ENCODE measurements around the gene RNPC3. TPM values are rescaled to one million over a fixed set of nuclear protein-coding genes. Genes with fewer than 3 reads are reported as not detected.

The RNPC3 gene
- total and polyA plus RNA-seq, 2 experiments from 2014 or later: 13.4 to 38.2 TPM

DNA sequence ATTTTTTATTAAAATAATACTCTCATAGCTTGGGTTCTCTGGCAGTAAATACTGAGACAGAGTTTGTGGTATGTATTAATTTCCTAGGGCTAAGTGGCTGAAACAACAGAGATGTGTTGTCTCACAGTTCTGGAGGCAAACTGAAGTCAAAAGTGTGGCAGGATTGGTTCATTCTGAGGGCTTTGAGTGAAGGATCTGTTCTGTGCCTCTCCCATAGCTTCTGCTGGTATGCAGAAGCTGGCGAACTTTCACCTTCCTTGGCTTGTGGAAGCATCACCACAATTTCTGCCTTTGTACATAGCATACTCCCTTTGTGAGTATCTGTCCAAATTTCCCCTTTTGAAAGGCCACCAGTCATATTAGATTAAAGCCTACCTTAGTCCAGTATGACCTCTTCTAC is 21.0 kb downstream of the RNPC3 start:
- Mint-ChIP-seq H3K4me1 (no peaks in the 10 kb centered on the region), H3K9me3 (no peaks in the 10 kb centered on the region), H3K27me3 (ENCODE audit: insufficient read depth, low read depth, poor library complexity) (no peaks in the 10 kb centered on the region), H3K27ac (no peak overlapping the region), H3K4me3 (no peak overlapping the region), H3K36me3 (ENCODE audit: low read depth) (peaks cover 46% of the 10 kb centered on the region)
- TF ChIP-seq, protein P1, sequence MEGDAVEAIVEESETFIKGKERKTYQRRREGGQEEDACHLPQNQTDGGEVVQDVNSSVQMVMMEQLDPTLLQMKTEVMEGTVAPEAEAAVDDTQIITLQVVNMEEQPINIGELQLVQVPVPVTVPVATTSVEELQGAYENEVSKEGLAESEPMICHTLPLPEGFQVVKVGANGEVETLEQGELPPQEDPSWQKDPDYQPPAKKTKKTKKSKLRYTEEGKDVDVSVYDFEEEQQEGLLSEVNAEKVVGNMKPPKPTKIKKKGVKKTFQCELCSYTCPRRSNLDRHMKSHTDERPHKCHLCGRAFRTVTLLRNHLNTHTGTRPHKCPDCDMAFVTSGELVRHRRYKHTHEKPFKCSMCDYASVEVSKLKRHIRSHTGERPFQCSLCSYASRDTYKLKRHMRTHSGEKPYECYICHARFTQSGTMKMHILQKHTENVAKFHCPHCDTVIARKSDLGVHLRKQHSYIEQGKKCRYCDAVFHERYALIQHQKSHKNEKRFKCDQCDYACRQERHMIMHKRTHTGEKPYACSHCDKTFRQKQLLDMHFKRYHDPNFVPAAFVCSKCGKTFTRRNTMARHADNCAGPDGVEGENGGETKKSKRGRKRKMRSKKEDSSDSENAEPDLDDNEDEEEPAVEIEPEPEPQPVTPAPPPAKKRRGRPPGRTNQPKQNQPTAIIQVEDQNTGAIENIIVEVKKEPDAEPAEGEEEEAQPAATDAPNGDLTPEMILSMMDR (conservative IDR thresholded peaks at IDR 0.05; ENCODE audit: low read depth in 2 of 2): no peak
- TF ChIP-seq ZNF114 (CRISPR knock-in tag; IDR thresholded peaks at IDR 0.05) (no peak), EZH2phosphoT487 (IDR thresholded peaks at IDR 0.05; ENCODE audit: unreplicated experiment) (no peak), POLR2AphosphoS5 (IDR thresholded peaks at IDR 0.05; ENCODE audit: low read depth) (no peak), STAT1 (IDR thresholded peaks at IDR 0.05; ENCODE audit: unreplicated experiment) (no peak), JUNB (IDR thresholded peaks at IDR 0.05; ENCODE audit: unreplicated experiment) (no peak), EZH2 (IDR thresholded peaks at IDR 0.05; ENCODE audit: low read depth, unreplicated experiment) (no peak), ZNF331 (CRISPR knock-in tag; IDR thresholded peaks at IDR 0.05; ENCODE audit: low read depth) (no peak), NANOG (IDR thresholded peaks at IDR 0.05; ENCODE audit: borderline replicate concordance) (no peak), CREB1 (CRISPR knock-in tag; IDR thresholded peaks at IDR 0.05; ENCODE audit: low read depth) (no peak)
- TF ChIP-seq, protein P2, sequence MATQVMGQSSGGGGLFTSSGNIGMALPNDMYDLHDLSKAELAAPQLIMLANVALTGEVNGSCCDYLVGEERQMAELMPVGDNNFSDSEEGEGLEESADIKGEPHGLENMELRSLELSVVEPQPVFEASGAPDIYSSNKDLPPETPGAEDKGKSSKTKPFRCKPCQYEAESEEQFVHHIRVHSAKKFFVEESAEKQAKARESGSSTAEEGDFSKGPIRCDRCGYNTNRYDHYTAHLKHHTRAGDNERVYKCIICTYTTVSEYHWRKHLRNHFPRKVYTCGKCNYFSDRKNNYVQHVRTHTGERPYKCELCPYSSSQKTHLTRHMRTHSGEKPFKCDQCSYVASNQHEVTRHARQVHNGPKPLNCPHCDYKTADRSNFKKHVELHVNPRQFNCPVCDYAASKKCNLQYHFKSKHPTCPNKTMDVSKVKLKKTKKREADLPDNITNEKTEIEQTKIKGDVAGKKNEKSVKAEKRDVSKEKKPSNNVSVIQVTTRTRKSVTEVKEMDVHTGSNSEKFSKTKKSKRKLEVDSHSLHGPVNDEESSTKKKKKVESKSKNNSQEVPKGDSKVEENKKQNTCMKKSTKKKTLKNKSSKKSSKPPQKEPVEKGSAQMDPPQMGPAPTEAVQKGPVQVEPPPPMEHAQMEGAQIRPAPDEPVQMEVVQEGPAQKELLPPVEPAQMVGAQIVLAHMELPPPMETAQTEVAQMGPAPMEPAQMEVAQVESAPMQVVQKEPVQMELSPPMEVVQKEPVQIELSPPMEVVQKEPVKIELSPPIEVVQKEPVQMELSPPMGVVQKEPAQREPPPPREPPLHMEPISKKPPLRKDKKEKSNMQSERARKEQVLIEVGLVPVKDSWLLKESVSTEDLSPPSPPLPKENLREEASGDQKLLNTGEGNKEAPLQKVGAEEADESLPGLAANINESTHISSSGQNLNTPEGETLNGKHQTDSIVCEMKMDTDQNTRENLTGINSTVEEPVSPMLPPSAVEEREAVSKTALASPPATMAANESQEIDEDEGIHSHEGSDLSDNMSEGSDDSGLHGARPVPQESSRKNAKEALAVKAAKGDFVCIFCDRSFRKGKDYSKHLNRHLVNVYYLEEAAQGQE (IDR thresholded peaks at IDR 0.05; ENCODE audit: unreplicated experiment): no peak
- TF ChIP-seq, protein P3, sequence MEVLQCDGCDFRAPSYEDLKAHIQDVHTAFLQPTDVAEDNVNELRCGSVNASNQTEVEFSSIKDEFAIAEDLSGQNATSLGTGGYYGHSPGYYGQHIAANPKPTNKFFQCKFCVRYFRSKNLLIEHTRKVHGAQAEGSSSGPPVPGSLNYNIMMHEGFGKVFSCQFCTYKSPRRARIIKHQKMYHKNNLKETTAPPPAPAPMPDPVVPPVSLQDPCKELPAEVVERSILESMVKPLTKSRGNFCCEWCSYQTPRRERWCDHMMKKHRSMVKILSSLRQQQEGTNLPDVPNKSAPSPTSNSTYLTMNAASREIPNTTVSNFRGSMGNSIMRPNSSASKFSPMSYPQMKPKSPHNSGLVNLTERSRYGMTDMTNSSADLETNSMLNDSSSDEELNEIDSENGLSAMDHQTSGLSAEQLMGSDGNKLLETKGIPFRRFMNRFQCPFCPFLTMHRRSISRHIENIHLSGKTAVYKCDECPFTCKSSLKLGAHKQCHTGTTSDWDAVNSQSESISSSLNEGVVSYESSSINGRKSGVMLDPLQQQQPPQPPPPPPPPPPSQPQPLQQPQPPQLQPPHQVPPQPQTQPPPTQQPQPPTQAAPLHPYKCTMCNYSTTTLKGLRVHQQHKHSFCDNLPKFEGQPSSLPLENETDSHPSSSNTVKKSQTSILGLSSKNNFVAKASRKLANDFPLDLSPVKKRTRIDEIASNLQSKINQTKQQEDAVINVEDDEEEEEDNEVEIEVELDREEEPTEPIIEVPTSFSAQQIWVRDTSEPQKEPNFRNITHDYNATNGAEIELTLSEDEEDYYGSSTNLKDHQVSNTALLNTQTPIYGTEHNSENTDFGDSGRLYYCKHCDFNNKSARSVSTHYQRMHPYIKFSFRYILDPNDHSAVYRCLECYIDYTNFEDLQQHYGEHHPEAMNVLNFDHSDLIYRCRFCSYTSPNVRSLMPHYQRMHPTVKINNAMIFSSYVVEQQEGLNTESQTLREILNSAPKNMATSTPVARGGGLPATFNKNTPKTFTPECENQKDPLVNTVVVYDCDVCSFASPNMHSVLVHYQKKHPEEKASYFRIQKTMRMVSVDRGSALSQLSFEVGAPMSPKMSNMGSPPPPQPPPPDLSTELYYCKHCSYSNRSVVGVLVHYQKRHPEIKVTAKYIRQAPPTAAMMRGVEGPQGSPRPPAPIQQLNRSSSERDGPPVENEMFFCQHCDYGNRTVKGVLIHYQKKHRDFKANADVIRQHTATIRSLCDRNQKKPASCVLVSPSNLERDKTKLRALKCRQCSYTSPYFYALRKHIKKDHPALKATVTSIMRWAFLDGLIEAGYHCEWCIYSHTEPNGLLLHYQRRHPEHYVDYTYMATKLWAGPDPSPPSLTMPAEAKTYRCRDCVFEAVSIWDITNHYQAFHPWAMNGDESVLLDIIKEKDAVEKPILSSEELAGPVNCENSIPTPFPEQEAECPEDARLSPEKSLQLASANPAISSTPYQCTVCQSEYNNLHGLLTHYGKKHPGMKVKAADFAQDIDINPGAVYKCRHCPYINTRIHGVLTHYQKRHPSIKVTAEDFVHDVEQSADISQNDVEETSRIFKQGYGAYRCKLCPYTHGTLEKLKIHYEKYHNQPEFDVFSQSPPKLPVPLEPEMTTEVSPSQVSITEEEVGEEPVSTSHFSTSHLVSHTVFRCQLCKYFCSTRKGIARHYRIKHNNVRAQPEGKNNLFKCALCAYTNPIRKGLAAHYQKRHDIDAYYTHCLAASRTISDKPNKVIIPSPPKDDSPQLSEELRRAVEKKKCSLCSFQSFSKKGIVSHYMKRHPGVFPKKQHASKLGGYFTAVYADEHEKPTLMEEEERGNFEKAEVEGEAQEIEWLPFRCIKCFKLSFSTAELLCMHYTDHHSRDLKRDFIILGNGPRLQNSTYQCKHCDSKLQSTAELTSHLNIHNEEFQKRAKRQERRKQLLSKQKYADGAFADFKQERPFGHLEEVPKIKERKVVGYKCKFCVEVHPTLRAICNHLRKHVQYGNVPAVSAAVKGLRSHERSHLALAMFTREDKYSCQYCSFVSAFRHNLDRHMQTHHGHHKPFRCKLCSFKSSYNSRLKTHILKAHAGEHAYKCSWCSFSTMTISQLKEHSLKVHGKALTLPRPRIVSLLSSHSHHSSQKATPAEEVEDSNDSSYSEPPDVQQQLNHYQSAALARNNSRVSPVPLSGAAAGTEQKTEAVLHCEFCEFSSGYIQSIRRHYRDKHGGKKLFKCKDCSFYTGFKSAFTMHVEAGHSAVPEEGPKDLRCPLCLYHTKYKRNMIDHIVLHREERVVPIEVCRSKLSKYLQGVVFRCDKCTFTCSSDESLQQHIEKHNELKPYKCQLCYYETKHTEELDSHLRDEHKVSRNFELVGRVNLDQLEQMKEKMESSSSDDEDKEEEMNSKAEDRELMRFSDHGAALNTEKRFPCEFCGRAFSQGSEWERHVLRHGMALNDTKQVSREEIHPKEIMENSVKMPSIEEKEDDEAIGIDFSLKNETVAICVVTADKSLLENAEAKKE (CRISPR knock-in tag; IDR thresholded peaks at IDR 0.05): no peak
- TF ChIP-seq, protein P4, sequence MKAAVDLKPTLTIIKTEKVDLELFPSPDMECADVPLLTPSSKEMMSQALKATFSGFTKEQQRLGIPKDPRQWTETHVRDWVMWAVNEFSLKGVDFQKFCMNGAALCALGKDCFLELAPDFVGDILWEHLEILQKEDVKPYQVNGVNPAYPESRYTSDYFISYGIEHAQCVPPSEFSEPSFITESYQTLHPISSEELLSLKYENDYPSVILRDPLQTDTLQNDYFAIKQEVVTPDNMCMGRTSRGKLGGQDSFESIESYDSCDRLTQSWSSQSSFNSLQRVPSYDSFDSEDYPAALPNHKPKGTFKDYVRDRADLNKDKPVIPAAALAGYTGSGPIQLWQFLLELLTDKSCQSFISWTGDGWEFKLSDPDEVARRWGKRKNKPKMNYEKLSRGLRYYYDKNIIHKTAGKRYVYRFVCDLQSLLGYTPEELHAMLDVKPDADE (IDR thresholded peaks at IDR 0.05): no peak
- Histone ChIP-seq H3K9me2 (ENCODE audit: insufficient read depth) (no peaks in the 10 kb centered on the region), H4K20me1 (replicated peaks; ENCODE audit: insufficient read depth) (no peaks in the 10 kb centered on the region), H3K79me2 (replicated peaks; ENCODE audit: insufficient read depth) (no peaks in the 10 kb centered on the region), H3K4me2 (no peak overlapping the region), H3K27ac (ENCODE audit: low read depth) (no peak overlapping the region), H3F3A (replicated peaks; ENCODE audit: low read depth) (no peaks in the 10 kb centered on the region), H3K4me3 (no peak overlapping the region), H3K4me1 (ENCODE audit: insufficient read depth) (no peaks in the 10 kb centered on the region), H2AFZ (no peak overlapping the region), H3K36me3 (ENCODE audit: insufficient read depth) (peaks cover 23% of the 10 kb centered on the region; the same call in 1 of the 2 replicates), H3K27me3 (ENCODE audit: insufficient read depth) (no peaks in the 10 kb centered on the region)
- ATAC-seq (no peak), DNase-seq (ENCODE audit: low spot score) (no peak)
